ENCODE results near the gene SYNE1.

DNA sequence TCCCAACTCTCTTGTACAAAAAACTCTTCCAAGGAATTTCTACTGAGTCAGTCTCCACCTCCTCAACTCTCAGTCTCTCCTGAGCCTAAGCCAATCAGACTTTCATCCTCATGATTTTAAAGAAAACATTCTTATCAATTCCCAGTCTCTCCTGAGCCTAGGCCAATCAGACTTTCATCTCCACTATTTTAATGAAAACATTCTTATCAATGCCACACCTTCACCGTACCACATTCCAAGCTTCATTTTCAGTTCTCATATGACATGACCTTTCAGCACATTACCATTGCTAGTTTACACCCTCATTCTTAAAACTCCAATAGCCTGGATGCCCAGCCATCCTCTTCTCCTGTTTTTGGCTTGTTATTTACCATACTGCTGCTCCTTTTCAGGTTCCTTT, 42.5 kb downstream of the SYNE1 start:
- no peak for TF ChIP-seq POLR2A (IDR thresholded peaks at IDR 0.05)
- TF ChIP-seq, protein P1, sequence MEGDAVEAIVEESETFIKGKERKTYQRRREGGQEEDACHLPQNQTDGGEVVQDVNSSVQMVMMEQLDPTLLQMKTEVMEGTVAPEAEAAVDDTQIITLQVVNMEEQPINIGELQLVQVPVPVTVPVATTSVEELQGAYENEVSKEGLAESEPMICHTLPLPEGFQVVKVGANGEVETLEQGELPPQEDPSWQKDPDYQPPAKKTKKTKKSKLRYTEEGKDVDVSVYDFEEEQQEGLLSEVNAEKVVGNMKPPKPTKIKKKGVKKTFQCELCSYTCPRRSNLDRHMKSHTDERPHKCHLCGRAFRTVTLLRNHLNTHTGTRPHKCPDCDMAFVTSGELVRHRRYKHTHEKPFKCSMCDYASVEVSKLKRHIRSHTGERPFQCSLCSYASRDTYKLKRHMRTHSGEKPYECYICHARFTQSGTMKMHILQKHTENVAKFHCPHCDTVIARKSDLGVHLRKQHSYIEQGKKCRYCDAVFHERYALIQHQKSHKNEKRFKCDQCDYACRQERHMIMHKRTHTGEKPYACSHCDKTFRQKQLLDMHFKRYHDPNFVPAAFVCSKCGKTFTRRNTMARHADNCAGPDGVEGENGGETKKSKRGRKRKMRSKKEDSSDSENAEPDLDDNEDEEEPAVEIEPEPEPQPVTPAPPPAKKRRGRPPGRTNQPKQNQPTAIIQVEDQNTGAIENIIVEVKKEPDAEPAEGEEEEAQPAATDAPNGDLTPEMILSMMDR (IDR thresholded peaks at IDR 0.05 in 8 of 11, conservative IDR thresholded peaks at IDR 0.05 in 3 of 11) = no peak
- TF ChIP-seq POLR2AphosphoS5 (IDR thresholded peaks at IDR 0.05) = no peak
